H54 (cell line): ENCODE measurements around the gene DNAJC15.

Source experiments
- DNase-seq: peaks from one replicate; pipeline ENCODE4 v3.0.0; 2011; ENCODE audit warnings: low spot score, mixed read lengths; ENCODE audit not compliant: insufficient read length
- FAIRE-seq: peaks from 3 replicates; lab custom pipeline; 2011; peaks lifted over from hg19 to GRCh38; lab: Jason Lieb, UNC
- POLR2A ChIP-seq: IDR thresholded peaks from 2 replicates; pipeline ENCODE4 v1.6.1; 2011; ENCODE audit warnings: low read depth, mild to moderate bottlenecking, low read length

DNAJC15 gene

GRCh38 chr13:43127103-43127798 lies 103.9 kb downstream of the DNAJC15 start:
- FAIRE-seq (no peak), DNase-seq (no peak)
- no peak for TF ChIP-seq POLR2A

- no peak for TF ChIP-seq POLR2A
- DNase-seq (no peak), FAIRE-seq (no peak)
Observed at GRCh38 chr13:43127827-43128226, 104.4 kb downstream of the DNAJC15 start.

DNA sequence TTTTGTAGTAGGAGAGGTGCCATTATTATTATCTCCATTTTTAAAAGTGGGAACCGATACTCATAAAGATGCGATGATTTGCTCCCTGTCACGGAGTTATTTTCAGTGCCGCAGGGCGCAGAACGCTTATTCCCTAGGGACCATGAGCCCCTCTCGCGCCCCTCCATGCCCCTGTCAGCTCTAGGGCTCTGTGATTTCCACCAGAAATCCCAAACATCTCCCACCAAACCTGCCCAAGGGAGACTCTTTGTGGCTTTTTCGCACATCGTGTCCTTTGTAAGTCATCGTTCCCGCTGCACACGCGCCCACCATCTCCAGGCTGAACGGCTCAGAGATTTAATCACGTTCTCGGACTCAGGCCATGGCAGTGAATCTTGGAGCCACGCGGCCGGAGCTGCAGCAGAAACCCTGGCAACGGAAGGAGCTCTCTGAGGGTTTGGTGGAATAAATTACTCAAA lies 105.1 kb downstream of the DNAJC15 start:
- FAIRE-seq (no peak), DNase-seq (no peak)
- no peak for TF ChIP-seq POLR2A

GRCh38 chr13:43129066-43129465 lies 105.7 kb downstream of the DNAJC15 start:
- no peak for TF ChIP-seq POLR2A
- FAIRE-seq (no peak), DNase-seq (no peak)

GRCh38 chr13:43129511-43130110 lies 106.2 kb downstream of the DNAJC15 start:
- DNase-seq (no peak), FAIRE-seq (no peak)
- no peak for TF ChIP-seq POLR2A

DNA sequence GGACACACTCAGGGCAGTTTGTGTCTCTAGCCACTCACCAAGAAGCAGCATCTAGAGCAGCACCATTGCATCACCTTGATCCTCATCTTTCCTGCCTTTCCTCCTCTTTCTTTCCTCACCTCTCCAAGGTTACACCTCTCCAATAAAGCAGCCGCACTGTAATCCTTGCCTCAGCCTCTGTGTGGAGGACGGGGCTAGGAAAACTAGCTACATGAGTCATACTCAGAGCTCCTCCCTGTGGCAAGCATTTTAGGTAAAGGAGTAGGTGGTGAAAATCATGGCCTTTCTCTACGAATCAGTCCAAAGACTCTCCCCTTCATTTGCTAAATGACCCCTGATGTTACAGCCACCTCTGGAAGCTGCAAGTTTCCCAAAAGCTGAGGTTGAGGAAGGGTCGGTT lies 108.9 kb downstream of the DNAJC15 start:
- peak; percentile 19 for DNase-seq
- FAIRE-seq, result no peak
- TF ChIP-seq POLR2A, result no peak

DNA sequence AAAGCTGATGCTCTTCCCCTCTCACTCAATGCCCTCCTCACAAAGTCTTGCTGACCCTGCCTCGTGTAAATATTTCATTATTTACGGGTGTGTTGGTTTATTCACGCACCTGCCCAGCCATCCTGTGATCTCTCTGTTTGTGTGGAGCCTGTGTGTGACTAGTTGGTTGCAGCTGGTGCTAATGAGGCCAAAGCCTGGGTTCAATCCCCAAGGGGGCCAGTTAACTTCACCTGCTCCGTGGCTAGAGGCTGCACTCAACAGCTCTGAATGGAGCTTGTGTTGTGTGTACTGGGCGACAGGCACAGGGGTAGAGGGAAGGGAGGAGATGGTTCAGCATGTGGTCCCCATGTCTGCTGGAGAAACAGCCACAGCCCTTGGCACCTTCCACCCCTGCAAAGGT lies 109.5 kb downstream of the DNAJC15 start:
- DNase-seq (no peak), FAIRE-seq (no peak)
- no peak for TF ChIP-seq POLR2A

- DNase-seq (no peak), FAIRE-seq (no peak)
Observed at GRCh38 chr13:43133792-43134191, 110.4 kb downstream of the DNAJC15 start.

GRCh38 chr13:43134868-43135267 lies 111.5 kb downstream of the DNAJC15 start:
- TF ChIP-seq POLR2A, result no peak
- DNase-seq, result no peak

More at GRCh38 chr13:43133792-43134191, 110.4 kb downstream of the DNAJC15 start:
- TF ChIP-seq POLR2A, result no peak

DNA sequence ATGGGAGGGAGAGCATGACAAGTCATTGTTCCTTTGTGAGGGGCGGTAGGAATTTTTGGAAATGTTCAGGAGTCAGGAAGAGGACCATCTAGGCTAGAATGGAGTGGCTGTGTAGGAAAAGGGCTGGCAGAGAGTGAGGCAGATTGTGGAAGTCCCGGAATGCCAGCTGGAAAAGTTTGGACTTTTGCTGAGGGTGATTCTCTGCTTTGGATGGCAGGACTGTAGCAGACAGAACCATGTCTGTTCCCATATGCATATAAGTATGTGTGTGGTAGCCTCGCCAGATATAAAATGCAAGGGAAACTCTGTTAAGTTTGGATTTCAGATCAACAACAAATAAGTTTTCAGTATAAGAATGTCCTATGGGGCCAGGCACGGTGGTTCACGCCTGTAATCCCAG lies 112.1 kb downstream of the DNAJC15 start:
- FAIRE-seq (no peak), DNase-seq (no peak)
- no peak for TF ChIP-seq POLR2A

More at GRCh38 chr13:43134868-43135267, 111.5 kb downstream of the DNAJC15 start:
- no peak for FAIRE-seq

- no peak for TF ChIP-seq POLR2A
- no peak for DNase-seq
- FAIRE-seq, result no peak
Observed at GRCh38 chr13:43136920-43137575, 113.7 kb downstream of the DNAJC15 start.

DNA sequence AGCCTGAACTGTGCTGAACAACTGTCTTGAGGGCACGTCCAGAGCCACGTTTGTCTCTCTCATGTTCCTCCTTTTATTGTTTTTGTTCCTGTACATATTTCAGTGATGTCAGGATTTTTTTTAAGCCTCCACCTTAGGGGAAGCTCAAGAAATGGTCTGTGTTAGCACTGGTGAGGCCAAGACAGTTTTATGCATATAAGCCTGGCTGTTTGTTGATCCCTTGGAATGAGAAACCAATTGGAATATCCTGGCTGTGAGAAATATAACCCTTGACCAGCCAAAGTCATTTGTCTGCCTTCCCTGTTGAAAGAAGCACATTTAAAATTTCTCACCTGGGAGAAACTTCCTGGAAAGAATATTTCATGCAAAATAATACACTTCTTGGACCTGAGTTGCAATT lies 115.8 kb downstream of the DNAJC15 start:
- DNase-seq, result no peak
- TF ChIP-seq POLR2A, result no peak
- FAIRE-seq, result no peak

DNA sequence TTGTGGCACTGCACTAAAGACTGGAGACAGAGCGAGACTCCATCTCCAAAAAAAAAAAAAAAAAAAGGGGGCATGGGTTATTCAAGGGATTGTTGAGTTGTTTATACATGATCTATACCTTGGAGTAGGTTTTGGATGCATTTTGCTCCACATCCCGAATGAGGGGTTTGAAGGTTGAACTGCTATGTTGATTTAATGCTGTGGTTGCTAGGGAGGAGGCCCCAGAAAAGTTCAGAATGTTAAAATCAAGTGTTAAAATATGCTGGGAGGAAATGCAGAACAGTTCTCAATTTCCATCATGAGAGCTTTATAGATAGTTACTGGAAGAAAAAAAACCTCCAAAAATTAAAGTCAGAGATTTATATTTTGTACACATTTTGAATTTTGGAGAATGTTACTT lies 116.5 kb downstream of the DNAJC15 start:
- TF ChIP-seq POLR2A, result no peak
- no peak for FAIRE-seq
- DNase-seq, result no peak

DNA sequence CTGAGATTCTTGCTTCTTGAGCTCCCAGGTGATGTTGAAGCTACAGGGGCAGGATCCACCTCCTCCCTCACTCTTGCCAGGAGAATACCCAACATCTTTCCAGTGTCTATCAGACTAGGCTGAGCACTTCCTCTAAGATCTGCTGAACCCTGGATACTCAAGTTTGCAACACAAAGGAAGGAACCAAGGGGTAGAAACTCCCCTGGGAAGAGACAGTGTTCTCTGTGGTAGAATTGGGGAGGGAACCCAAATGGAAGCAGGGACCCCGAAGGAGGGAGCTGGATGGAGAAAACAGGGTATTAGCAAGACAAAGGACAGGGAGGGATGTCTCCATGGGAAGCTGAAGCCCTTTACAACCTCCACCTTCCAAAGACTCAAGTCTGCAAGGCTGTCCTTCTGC lies 117.6 kb downstream of the DNAJC15 start:
- no peak for DNase-seq
- no peak for FAIRE-seq
- TF ChIP-seq POLR2A, result no peak

GRCh38 chr13:43141685-43142084 lies 118.3 kb downstream of the DNAJC15 start:
- no peak for TF ChIP-seq POLR2A
- DNase-seq (no peak), FAIRE-seq (no peak)
